ENCODE data around the gene BLM.

BLM gene

GRCh38 chr15:90799639-90800170 lies 82.6 kb downstream of the BLM start:
- DNase-seq, result no peak

DNA sequence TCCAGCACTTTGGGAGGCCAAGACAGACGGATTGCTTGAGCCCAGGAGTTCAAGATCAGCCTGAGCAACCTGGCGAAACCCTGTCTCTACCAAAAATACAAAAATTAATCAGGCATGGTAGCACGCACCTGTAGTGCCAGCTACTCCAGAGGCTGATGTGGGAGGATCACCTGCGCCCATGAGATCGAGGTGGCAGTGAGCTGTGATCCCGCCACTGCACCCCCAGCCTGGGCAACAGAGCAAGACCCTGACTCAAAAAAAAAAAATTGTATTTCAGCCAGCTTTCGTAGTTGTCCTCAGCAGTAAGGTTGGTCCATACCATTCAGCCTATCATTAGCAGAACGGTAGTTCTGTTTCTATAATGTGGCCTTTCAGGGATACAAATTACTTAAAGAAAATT lies 84.7 kb downstream of the BLM start:
- DNase-seq, result no peak

DNA sequence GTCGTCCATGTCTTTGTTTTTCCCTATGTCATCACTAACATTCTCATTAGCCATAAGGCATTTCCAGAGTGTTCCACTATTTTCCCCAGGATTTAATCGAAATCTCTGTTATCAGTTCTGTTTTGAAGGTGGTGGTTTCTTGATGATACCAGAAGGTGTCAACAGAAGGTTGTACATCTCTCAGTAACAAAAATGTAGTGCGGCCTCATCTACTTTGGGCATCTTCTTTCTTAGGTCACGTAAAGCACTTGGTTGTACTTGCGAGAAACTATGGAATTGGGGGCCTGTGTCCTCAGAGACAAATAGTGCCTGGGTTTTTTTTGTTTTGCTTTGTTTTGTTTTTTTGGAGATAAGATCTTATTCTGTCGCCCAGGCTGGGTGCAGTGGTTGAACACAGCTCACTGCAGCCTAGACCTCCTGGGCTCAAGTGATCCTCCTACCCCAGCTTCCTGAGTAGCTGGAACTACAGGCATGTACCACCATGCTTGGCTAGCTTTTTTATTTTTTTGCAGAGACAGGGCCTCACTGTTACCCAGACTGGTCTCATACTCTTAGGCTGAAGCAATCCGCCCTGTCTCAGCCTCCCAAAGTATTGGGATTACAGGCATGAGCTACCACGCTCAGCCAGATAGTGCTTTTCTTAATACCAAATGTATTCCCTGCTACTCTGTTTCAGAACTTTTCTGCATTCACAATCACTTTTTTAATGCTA lies 90.1 kb downstream of the BLM start:
- DNase-seq, result no peak

- no peak for DNase-seq
Measured at GRCh38 chr15:90807786-90808086, 90.6 kb downstream of the BLM start.

DNA sequence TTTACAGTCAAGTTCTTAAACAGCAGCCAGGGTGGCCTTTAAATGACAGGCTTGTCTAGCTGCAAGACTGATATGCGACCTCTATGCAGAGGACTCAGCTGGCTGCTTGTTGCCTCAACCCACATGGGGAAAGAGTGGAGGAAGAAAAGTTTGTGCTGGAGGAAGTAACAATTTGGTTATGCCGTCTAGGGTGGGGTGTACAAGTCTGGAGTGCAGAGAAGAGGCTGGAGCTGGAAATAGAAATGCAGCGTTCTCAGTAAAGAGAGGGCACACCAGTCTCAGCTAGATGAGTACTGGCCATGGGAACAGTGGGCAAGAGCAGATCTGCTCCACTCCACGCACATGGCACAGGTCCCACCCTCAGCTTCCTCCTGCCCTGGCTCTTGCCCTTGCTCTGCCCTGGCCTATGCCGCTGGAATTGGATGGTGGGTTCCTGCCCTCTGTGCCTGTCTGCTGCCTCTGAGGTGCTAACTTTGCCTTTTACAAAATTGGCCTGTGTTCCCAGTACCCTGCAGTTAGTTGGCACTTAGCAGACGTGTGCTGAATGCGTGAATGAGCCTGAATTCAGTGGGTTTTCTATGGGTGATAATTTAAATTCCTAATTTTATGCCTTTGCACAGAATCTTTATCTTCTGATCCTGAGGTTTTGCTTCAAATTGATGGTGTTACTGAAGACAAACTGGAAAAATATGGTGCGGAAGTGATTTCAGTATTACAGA lies 91.5 kb downstream of the BLM start:
- no peak for DNase-seq

DNA sequence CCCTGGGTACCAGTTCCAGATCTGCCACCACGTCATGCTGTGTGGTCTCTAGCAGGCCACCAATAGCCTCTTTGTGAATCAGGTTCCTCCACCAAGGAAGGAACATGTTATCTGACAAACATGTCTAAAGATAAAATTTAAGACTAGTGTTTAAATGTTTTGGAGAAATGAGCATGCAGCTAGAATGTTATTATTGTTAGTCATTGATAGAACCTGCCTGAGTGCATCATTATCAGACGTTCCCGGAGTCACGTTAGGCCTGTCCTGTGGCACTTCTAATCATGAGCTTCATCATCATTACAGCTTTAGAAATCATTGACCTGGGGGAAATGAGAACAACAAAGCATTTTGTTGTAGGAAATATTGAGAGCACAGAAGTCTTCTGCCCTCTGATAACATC lies 92.4 kb downstream of the BLM start:
- DNase-seq, result no peak

GRCh38 chr15:90810354-90810753 lies 93.2 kb downstream of the BLM start:
- no peak for DNase-seq

DNA sequence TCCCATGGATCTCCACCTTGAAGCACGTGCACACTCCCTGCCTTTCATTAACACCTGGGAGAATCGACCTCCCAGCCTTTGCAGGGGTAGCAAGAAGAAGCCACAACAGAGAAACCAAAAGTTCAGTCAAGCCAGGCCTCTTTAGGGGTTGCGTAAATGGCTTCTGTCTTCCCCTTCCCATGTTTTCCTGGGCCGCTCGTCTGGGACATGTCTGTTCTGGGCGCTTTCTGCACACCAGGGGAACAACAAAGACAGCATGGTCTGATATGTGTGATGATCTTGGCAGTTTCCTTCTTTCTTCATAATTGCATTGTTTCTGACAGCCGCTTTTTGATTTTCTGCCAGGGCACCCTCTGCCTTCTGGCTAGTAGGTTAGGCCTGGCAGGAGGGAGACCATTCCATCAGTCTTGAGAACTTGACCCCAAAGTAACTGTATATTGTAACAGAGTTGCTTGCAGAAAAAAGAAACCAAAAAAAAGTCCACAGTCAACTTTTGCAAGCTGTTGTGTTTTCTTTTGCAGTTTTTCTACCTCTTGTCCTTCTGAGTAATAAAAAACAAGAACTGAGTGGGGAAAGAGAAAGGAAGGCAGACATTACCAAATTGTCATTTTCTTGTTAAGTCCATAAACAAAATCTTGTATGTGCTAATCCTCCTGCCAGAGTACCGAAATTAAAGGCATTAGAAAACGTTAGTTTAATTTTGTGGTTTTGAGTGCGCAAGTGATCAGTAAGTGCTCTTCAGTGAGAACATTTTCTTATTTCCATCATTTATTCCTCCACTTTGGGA lies 95.2 kb downstream of the BLM start:
- DNase-seq, result no peak

DNA sequence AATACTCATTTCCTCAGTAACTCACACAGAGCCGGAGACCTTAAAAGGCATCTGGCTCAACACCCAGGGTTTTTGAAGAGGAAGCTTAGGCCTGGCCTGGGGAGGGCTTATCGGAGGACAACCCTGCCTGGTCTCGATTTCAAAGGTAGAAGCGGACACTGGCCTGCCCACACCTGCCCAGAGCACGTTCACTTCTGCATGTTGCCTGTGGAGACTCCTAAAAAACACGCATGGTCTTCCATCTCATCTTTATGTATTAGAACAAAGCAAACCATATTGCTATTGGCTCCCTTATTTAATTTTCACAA lies 95.8 kb downstream of the BLM start:
- DNase-seq, result no peak

GRCh38 chr15:90813796-90814190 lies 96.6 kb downstream of the BLM start:
- no peak for DNase-seq

DNA sequence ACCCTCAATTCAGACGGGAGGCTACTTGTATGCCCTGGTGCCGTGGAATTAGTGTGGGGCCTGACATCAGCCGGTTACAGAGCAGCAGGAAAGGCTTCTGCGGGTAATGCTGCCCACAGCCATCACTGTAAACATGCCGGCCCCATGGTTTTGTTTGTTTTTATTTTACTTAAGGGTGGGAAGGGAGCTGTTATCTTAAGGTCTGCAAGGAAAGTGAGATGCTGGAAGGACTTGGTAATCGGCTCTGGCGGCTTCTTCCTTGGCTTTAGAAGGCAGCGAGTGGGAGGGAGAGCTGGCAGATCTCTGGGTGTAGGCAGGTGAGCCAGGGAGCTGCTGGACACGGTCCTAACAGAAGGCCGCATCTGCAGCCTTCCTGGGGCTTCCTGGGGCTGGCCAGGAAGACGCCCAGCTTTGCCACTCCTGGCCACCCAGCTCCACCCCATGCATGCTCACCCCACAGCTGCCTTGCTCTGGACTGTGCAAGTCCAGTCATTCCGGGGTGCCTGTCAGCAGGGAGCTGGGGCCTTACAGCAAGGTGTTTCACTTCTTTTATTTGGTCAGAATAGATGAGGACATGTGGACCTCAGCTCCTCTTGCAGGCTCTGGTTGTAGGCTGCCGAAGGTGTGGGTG lies 97.2 kb downstream of the BLM start:
- no peak for DNase-seq

DNA sequence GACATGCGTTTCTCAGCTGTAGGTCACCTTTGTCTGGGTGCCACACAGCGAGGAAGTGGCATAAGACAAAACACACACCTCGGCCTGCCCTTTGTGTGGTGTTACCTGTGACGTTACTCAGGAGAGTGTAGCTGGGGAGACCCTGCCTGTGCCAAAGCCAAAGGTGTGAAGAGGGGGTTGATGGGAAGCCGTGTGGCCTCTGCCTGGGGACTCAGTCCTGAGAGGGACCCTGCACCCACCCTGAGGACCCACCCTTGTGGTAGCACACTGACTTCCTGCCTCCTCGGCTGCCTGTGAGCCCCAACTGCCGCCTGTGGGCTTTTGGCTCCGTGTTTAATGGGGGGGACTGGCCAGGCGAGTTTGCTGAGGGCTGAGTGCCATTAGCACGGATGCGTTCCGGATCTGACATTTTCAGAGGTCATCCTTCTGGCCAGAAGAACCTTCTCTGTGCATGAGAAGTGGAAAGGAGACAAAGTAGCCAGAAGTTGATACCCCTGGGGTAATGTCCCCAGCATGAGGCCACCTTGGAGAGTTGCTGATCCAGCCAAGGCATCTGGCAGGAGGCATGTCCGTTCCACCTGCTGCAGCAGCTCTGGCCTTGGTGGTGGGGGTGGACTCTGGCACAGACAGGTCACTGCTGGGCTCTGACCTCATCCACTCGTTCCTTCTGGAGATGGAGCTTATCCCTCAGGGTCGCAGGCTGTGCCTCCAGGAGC lies 99.4 kb downstream of the BLM start:
- DNase-seq, result no peak

GRCh38 chr15:90817117-90818057 lies 100.2 kb downstream of the BLM start:
- DNase-seq, result no peak

DNA sequence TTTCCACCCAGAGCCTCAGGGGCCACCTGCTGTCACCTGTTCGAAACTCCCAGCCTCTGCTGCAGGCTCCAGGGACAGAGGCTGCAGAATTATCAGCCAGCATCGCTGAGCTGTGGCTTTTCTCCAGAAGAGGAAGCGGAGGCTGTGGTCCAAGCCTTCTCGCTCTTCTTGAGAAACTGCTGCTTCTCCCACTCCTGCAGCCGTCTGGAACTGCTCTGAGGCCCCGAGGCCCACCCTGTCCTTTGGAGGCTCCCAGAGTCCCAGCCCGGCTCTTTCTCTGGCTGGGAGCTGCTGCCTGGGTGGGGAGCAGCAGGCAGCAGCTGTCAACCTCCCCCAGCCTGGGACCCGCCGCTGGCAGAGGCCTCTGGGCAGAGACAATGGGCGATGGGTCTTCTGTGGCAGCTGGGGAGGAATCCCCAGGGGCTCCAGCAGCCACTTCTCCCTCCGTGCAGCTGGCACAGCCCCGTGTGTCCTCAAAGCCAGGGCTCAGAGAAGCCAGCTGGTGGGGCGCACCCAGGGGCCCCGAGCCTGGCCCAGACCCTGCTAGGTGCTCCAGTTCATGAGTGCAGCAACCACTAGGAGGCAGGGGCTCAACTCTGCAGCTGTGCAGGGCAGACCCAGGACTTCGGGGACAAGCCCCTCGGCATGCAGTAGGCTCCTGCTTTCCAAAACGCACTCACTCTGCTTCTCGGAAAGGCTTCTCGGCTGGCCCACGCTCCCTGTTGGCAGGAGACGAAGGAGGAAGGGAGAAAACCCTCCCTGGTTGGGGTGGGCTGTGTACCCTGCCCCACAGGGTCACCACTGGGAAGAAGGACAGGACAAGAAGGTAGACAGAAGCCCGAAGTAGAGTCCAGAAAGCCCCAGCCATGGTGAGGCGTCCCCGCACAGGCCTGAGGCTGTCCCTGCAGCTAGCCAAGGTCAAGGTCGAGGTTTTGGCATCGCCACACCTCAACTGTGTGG lies 101.4 kb downstream of the BLM start:
- peak in 1 of 2 donors; percentile 34 for DNase-seq

DNA sequence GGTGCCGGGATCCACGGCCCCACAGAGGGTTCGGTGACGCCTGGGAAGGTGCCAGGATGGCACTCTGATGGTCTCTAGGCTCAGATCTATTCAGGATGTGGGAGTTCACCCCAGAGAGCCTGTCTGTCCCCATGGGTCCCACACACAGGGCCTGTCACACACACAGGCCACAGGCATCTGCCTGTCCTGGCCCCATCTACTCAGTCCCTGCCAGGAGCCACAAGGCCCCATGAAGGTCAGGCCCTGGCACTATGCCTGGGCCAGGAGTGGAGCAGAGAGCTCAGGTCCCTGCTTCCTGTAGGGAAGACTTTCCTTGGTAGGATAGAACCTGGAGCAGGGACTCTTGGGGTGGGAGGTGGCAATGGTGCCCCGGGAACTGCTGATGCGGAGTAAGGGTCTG lies 102.2 kb downstream of the BLM start:
- DNase-seq, result no peak

GRCh38 chr15:90819850-90820249 lies 102.7 kb downstream of the BLM start:
- no peak for DNase-seq

GRCh38 chr15:90820481-90820880 lies 103.3 kb downstream of the BLM start:
- DNase-seq, result no peak

- no peak for DNase-seq
Measured at GRCh38 chr15:90822204-90822955, 105.2 kb downstream of the BLM start.

DNA sequence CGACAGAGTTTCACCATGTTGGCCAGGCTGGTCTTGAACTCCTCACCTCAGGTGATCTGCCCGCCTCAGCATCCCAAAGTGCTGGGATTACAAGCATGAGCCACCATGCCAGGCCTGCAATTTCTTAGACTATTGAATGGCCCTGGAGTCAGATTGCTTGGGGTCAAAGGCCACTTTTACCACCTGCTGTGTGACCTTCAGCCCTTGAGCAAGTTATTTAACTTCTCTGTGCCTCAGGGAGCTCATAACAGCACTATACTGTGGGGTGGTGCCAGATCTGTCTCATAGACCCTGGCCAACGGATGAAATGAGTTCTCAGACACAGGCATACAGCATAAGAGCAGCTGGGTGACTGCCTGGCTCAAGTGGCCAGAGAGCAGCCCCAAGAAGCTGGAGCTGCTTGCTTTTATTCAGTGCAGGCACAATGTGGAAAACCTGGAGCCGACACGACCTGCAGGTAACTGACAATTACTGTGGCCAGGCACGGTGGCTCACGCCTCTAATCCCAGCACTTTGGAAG lies 106.4 kb downstream of the BLM start:
- DNase-seq, result no peak
